ENCODE results near the gene LDLRAD4.

The LDLRAD4 gene

GRCh38 chr18:13646633-13647032 lies 428.1 kb downstream of the LDLRAD4 start:
- in situ Hi-C loops (cut with HindIII; ENCODE audit: low sequenced_read_pairs): no loop called here
- no peak for TF ChIP-seq CTCF (IDR thresholded peaks at IDR 0.05; ENCODE audit: low read depth, low read length, missing control alignments)

GRCh38 chr18:13647761-13648160 lies 429.2 kb downstream of the LDLRAD4 start:
- in situ Hi-C loops (cut with HindIII; ENCODE audit: low sequenced_read_pairs): no loop called here
- no peak for TF ChIP-seq CTCF (IDR thresholded peaks at IDR 0.05; ENCODE audit: low read depth, low read length, missing control alignments)
- H3K4me3 ChIP-seq (ENCODE audit: low read depth, low read length): no peak overlapping the region
- DNase-seq (ENCODE audit: low read depth): no peak

More at GRCh38 chr18:13646633-13647032, 428.1 kb downstream of the LDLRAD4 start:
- no peak for DNase-seq (ENCODE audit: low read depth)
- H3K4me3 ChIP-seq (ENCODE audit: low read depth, low read length): no peak overlapping the region

GRCh38 chr18:13649397-13650390 lies 431.1 kb downstream of the LDLRAD4 start:
- H3K4me3 ChIP-seq (ENCODE audit: low read depth, low read length): no peak overlapping the region
- TF ChIP-seq CTCF (IDR thresholded peaks at IDR 0.05; ENCODE audit: low read depth, low read length, missing control alignments): no peak
- no peak for DNase-seq (ENCODE audit: low read depth)
- in situ Hi-C loops (cut with HindIII; ENCODE audit: low sequenced_read_pairs): no loop called here

GRCh38 chr18:13653746-13654433 lies 435.3 kb downstream of the LDLRAD4 start:
- no peak for TF ChIP-seq CTCF (IDR thresholded peaks at IDR 0.05; ENCODE audit: low read depth, low read length, missing control alignments)
- in situ Hi-C loops (cut with HindIII; ENCODE audit: low sequenced_read_pairs): no loop called here
- no peak overlapping the region for H3K4me3 ChIP-seq (ENCODE audit: low read depth, low read length)
- DNase-seq (ENCODE audit: low read depth): no peak

GRCh38 chr18:13657974-13658373 lies 439.4 kb downstream of the LDLRAD4 start:
- no peak overlapping the region for H3K4me3 ChIP-seq (ENCODE audit: low read depth, low read length)
- no peak for DNase-seq (ENCODE audit: low read depth)
- TF ChIP-seq CTCF (IDR thresholded peaks at IDR 0.05; ENCODE audit: low read depth, low read length, missing control alignments): no peak
- in situ Hi-C loops (cut with HindIII; ENCODE audit: low sequenced_read_pairs): no loop called here

GRCh38 chr18:13658436-13659204 lies 440.1 kb downstream of the LDLRAD4 start:
- no peak for TF ChIP-seq CTCF (IDR thresholded peaks at IDR 0.05; ENCODE audit: low read depth, low read length, missing control alignments)
- no peak overlapping the region for H3K4me3 ChIP-seq (ENCODE audit: low read depth, low read length)
- no peak for DNase-seq (ENCODE audit: low read depth)
- in situ Hi-C loops (cut with HindIII; ENCODE audit: low sequenced_read_pairs): no loop called here

Measured in astrocyte of the cerebellum (primary cell).